ENCODE measurements around the gene ACACA.

GRCh38 chr17:37088913-37089312 lies 317.7 kb downstream of the ACACA start:
- TF ChIP-seq, protein P1, sequence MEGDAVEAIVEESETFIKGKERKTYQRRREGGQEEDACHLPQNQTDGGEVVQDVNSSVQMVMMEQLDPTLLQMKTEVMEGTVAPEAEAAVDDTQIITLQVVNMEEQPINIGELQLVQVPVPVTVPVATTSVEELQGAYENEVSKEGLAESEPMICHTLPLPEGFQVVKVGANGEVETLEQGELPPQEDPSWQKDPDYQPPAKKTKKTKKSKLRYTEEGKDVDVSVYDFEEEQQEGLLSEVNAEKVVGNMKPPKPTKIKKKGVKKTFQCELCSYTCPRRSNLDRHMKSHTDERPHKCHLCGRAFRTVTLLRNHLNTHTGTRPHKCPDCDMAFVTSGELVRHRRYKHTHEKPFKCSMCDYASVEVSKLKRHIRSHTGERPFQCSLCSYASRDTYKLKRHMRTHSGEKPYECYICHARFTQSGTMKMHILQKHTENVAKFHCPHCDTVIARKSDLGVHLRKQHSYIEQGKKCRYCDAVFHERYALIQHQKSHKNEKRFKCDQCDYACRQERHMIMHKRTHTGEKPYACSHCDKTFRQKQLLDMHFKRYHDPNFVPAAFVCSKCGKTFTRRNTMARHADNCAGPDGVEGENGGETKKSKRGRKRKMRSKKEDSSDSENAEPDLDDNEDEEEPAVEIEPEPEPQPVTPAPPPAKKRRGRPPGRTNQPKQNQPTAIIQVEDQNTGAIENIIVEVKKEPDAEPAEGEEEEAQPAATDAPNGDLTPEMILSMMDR (IDR thresholded peaks at IDR 0.05), result no peak
- no peak for TF ChIP-seq POLR2A (IDR thresholded peaks at IDR 0.05)
- no peak for TF ChIP-seq EP300 (IDR thresholded peaks at IDR 0.05)

All from ovary (tissue), 3 donors.